IPS-18a (cell line): Measurements from ENCODE around the gene CTBP2.

Source experiments
- H3K27ac ChIP-seq: one replicate; pipeline ENCODE4 v1.5.1; 2013; ENCODE audit warnings: low read length
- H3K27me3 ChIP-seq: one replicate; pipeline ENCODE4 v1.6.1; 2013; ENCODE audit warnings: mild to moderate bottlenecking, low read length; ENCODE audit not compliant: control insufficient read depth, insufficient read depth
- H3K36me3 ChIP-seq: one replicate; pipeline ENCODE4 v1.6.1; 2013; ENCODE audit warnings: low read depth, low read length; ENCODE audit not compliant: control insufficient read depth
- H3K4me1 ChIP-seq: one replicate; pipeline ENCODE4 v1.6.1; 2013; ENCODE audit warnings: low read depth, low read length; ENCODE audit not compliant: control insufficient read depth
- H3K4me3 ChIP-seq: one replicate; pipeline ENCODE4 v1.5.1; 2013; ENCODE audit warnings: low read length
- H3K9ac ChIP-seq: one replicate; pipeline ENCODE4 v1.6.1; 2013; ENCODE audit warnings: mild to moderate bottlenecking, low read length, moderate library complexity
- H3K9me3 ChIP-seq: one replicate; pipeline ENCODE4 v1.6.1; 2013; ENCODE audit warnings: low read depth, low read length; ENCODE audit not compliant: control insufficient read depth

The CTBP2 gene

GRCh38 chr10:125177641-125178640, 17.6 kb upstream of the CTBP2 start:
- Histone ChIP-seq H3K4me3 (no peak overlapping the region), H3K27ac (no peak overlapping the region), H3K27me3 (no peaks in the 10 kb centered on the region), H3K4me1 (peaks cover 9% of the 10 kb centered on the region), H3K36me3 (no peaks in the 10 kb centered on the region), H3K9me3 (no peaks in the 10 kb centered on the region), H3K9ac (no peak overlapping the region)

- Histone ChIP-seq H3K27ac (no peak overlapping the region), H3K4me3 (no peak overlapping the region), H3K4me1 (peaks cover 9% of the 10 kb centered on the region), H3K9ac (no peak overlapping the region), H3K36me3 (no peaks in the 10 kb centered on the region), H3K9me3 (no peaks in the 10 kb centered on the region), H3K27me3 (no peaks in the 10 kb centered on the region)
Measured at GRCh38 chr10:125175807-125176206, 15.4 kb upstream of the CTBP2 start.

- H3K9me3 ChIP-seq: no peaks in the 10 kb centered on the region
- no peaks in the 10 kb centered on the region for H3K36me3 ChIP-seq
- peaks cover 9% of the 10 kb centered on the region for H3K4me1 ChIP-seq
- H3K27me3 ChIP-seq: no peaks in the 10 kb centered on the region
- H3K9ac ChIP-seq: no peak overlapping the region
- no peak overlapping the region for H3K27ac ChIP-seq
- no peak overlapping the region for H3K4me3 ChIP-seq
Measured at GRCh38 chr10:125174360-125174759, 14.0 kb upstream of the CTBP2 start.

- Histone ChIP-seq H3K27ac (no peak overlapping the region), H3K36me3 (no peaks in the 10 kb centered on the region), H3K4me3 (no peak overlapping the region), H3K4me1 (peaks cover 9% of the 10 kb centered on the region), H3K27me3 (no peaks in the 10 kb centered on the region), H3K9me3 (no peaks in the 10 kb centered on the region), H3K9ac (no peak overlapping the region)
Measured at GRCh38 chr10:125172694-125173093, 12.3 kb upstream of the CTBP2 start.

GRCh38 chr10:125171402-125172306, 11.3 kb upstream of the CTBP2 start:
- peaks cover 9% of the 10 kb centered on the region for H3K4me1 ChIP-seq
- H3K4me3 ChIP-seq: no peak overlapping the region
- H3K9me3 ChIP-seq: no peaks in the 10 kb centered on the region
- H3K36me3 ChIP-seq: no peaks in the 10 kb centered on the region
- no peaks in the 10 kb centered on the region for H3K27me3 ChIP-seq
- no peak overlapping the region for H3K27ac ChIP-seq
- H3K9ac ChIP-seq: no peak overlapping the region

GRCh38 chr10:125169915-125170314, 9.6 kb upstream of the CTBP2 start:
- Histone ChIP-seq H3K27me3 (no peaks in the 10 kb centered on the region), H3K36me3 (no peaks in the 10 kb centered on the region), H3K9ac (no peak overlapping the region), H3K27ac (no peak overlapping the region), H3K4me1 (peaks cover 5% of the 10 kb centered on the region), H3K9me3 (no peaks in the 10 kb centered on the region), H3K4me3 (no peak overlapping the region)

- Histone ChIP-seq H3K36me3 (no peaks in the 10 kb centered on the region), H3K4me3 (no peak overlapping the region), H3K4me1 (peaks cover 4% of the 10 kb centered on the region), H3K27ac (no peak overlapping the region), H3K27me3 (no peaks in the 10 kb centered on the region), H3K9ac (no peak overlapping the region), H3K9me3 (no peaks in the 10 kb centered on the region)
Measured at GRCh38 chr10:125169279-125169678, 8.9 kb upstream of the CTBP2 start.

GRCh38 chr10:125166658-125167057, 6.3 kb upstream of the CTBP2 start:
- H3K36me3 ChIP-seq: no peaks in the 10 kb centered on the region
- no peaks in the 10 kb centered on the region for H3K9me3 ChIP-seq
- no peak overlapping the region for H3K4me3 ChIP-seq
- H3K4me1 ChIP-seq: peaks cover 5% of the 10 kb centered on the region
- no peaks in the 10 kb centered on the region for H3K27me3 ChIP-seq
- H3K27ac ChIP-seq: no peak overlapping the region
- no peak overlapping the region for H3K9ac ChIP-seq

- H3K4me3 ChIP-seq: no peak overlapping the region
- H3K27ac ChIP-seq: no peak overlapping the region
- H3K27me3 ChIP-seq: no peaks in the 10 kb centered on the region
- no peaks in the 10 kb centered on the region for H3K9me3 ChIP-seq
- no peaks in the 10 kb centered on the region for H3K36me3 ChIP-seq
- H3K4me1 ChIP-seq: peaks cover 5% of the 10 kb centered on the region
- no peak overlapping the region for H3K9ac ChIP-seq
Measured at GRCh38 chr10:125165584-125166573, 5.5 kb upstream of the CTBP2 start.

- Histone ChIP-seq H3K27me3 (no peaks in the 10 kb centered on the region), H3K36me3 (no peaks in the 10 kb centered on the region), H3K9ac (no peak overlapping the region), H3K4me1 (peaks cover 5% of the 10 kb centered on the region), H3K9me3 (no peaks in the 10 kb centered on the region), H3K27ac (no peak overlapping the region), H3K4me3 (no peak overlapping the region)
Measured at GRCh38 chr10:125164421-125164820, 4.1 kb upstream of the CTBP2 start.
